Dedifferentiated amniotic fluid mesenchymal stem cell (primary cell): ENCODE measurements around the gene PLCB3.

Experiments used
- DNase-seq: peaks from one replicate; pipeline ENCODE4 v3.0.0-alpha.2; 2016; ENCODE audit errors: extremely low spot score

The PLCB3 gene

DNA sequence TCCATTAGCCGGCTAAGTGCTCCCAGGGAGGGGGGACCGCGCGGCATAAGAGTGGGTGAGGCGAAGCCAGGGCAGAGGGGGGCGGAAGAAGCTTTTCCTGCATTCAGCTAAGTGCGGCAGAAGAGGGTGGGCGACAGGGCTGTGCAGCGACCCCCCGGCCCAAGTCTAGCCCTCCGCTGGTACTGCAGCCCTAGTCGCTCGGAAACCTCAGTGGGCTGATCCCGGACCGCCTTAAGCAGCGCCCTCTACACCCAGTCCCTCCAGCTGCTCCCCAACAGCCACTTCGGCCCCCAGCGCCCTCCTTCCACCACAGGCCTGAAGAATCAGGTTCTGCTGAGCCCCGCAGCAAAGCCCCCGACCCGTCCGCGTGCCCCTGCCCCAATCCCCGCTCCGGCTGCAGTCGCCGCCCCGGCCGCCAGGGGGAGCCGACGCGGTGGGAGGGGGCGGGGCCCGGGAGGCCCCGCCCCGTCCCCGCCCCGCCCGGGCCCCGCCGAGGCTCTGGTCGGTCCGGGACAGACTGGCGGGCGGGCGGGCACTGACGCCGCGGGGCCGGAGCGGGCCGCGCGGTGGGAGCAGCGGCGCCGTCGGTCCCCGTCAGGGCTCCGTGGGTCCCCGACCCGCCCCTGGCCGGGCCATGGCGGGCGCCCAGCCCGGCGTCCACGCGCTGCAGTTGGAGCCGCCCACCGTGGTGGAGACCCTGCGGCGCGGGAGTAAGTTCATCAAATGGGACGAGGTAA, at the start of gene PLCB3:
Gene PLCB3, plus strand, starts transcription at position 515 of the 737 bp plus-strand sequence. Its CDS starts 120 bp downstream, at position 635.
- DNase-seq: peak; percentile 31

DNA sequence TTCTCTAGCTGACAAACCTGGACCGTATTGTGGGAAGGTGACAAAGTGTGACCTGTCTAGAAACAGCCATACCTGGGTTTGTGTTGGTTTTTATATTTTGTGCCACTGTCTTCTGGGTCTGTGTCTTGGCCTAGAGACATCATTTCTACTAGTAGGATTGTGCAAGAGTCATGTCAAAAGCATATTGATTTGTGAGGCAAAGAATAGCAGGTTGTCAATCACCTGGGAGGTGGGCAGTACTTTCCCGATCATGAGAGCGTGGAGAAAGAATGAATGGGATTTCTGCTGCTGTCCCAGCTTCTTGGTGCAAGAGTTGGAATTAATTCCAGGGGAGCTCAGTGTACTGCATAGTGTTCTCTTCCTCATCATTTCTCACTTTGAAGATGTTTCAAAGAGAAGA, 49.8 kb upstream of the PLCB3 start:
- no peak for DNase-seq

DNA sequence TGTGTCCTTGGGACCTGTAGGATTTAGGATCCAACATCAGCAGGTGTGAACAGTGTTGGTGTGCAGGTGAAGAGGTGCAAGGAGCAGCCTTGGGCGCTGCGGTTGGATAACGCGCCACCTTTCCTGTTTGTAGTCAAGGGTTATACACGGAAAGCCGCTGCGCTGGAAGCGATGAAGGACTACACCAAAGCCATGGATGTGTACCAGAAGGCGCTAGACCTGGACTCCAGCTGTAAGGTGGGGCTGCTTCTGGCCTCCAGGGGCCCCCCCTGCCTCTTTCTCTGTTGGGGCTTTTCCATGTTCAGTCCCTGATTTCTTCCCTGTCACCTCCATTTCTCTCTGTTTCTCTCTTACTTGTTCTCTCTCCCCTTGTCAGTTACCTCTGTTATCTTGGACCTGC, 48.3 kb upstream of the PLCB3 start:
- DNase-seq: no peak

DNA sequence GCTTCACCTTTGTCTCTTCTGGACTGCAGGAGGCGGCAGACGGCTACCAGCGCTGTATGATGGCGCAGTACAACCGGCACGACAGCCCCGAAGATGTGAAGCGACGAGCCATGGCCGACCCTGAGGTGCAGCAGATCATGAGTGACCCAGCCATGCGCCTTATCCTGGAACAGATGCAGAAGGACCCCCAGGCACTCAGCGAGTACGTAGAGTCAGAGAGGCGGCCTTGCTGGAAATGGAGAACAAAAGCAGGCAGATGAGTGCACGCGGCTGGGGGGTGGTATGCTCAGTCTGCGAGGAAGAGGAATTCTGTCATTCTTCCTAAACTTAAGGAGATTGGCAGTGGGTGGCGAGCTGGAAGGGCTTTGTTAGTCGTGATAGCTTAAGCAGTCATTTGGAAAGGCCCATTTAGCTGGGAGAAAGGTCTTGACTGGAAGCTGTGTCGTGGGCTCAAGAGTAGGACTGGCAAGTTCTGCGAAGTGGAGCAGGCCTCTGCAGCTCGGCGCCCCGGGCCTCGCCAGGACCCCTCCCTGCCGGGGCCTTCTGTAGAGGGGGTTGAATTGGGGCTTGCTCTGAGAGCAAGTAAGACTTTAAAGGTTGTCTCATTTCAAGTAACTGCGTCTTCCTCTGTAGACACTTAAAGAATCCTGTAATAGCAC, 47.8 kb upstream of the PLCB3 start:
- DNase-seq: no peak

DNA sequence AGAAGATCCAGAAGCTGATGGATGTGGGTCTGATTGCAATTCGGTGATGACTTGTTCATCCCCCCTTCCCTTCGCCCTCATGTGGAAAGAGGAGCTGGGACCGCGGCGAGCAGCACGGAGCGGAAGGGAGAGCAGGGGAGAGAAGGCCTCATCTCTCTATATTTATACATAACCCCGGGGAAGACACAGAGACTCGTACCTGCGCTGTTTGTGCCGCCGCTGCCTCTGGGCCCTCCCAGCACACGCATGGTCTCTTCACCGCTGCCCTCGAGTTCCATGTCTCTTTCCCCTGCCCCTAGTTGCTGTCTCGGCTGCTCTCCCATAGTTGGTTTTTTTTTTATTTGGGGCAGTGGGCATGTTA, 47.3 kb upstream of the PLCB3 start:
- no peak for DNase-seq

DNA sequence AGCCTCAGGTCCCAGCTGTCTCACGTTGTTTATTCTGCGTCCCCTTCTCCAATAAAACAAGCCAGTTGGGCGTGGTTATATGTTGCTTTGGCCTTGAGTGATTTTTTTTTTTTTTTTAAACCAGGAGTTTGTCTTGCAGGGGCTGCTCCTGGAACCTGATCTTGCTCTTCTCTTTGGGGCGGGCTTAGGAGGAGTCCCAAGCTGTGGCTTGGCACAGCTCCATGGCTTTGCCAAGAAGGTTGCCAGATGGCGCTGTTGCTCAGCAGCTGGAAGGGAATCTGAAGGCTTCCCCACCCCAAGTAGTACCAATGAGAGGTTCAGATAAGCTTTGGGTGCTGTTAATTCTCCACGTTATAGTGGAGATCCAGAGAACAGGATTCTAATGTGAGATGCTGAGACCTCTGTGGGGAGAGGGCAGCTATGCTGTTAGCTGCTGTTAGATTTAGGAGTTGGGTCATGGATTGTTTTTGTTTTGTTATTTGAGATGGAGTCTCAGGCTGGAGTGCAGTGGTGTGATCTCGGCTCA, 46.8 kb upstream of the PLCB3 start:
- peak; percentile 91 for DNase-seq

DNA sequence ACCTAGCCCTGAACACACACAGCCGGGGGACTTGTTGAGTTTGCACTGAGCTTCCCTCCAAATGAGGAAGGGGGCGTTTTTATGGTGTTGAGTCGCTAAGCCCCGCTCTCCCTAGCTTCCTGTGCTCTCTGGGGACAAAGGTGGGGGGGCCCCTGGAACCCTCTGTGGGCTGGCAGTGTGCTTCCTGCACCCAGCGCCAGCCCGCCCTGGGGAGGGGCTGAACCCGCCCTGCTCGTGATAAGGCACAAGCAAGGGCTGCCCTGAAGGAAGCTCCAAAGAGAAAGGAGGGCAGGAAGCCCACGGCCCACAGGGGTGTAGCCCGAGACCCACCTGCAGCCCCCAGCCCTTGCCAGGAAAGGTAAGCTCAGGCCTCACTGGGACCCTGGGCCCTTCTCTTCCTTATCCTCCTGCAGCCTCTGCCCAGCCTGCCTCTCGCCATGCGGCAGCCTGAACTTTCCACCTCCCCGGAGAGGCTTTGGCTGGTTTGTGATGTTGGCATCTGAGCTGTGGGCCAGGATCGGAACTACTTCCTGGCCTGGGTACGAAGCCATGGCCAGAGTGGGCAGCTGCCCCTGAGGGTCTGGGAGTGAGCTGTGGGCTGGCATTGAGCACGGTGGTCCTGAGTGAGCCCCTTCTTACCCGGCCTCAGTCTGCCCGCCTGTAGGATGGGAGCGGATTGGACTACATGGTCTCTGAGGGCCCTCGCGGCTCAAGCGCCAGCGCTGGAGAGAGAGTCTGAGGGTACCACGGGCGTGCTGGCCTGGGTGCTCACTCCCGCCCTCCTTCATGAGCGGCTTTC, 44.7 kb upstream of the PLCB3 start, which contains the start of gene FERMT3:
Gene FERMT3, plus strand, starts transcription at position 265 of the 799 bp plus-strand sequence. CDS start 644 bp downstream, outside the sequence.
- no peak for DNase-seq

DNA sequence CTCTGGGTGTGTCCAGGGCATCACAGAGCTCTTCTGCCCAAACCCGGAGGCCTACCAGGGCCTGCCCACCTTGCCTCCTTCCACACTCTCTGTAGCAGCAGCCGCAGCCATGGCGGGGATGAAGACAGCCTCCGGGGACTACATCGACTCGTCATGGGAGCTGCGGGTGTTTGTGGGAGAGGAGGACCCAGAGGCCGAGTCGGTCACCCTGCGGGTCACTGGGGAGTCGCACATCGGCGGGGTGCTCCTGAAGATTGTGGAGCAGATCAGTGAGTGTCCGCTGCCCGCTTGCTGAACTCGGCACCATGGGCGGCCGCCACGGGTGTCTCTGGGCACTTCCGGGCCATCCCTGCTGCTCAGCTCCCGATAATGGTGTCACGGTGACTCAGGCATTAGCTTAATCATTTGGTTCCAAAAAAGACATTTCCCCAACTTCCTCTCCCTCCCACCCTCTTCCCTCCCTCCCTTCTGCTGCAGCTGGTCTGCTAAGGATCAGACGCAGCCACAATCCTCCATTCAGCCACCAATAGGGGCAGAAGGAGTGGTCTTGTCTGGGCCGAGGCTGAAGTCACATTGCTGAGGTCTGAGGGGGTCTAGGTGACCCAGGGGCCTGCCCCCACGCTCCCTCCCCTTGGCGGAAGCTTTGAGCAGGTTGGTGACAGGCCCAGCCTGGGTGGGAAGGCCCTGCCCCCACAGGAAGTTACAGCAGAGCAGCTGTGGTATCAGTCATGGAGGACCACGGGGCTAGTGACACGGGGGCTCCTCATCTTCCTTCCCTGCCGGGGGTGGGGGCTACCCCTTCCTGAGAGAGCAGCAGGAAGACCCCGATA, 43.9 kb upstream of the PLCB3 start:
- DNase-seq: no peak

DNA sequence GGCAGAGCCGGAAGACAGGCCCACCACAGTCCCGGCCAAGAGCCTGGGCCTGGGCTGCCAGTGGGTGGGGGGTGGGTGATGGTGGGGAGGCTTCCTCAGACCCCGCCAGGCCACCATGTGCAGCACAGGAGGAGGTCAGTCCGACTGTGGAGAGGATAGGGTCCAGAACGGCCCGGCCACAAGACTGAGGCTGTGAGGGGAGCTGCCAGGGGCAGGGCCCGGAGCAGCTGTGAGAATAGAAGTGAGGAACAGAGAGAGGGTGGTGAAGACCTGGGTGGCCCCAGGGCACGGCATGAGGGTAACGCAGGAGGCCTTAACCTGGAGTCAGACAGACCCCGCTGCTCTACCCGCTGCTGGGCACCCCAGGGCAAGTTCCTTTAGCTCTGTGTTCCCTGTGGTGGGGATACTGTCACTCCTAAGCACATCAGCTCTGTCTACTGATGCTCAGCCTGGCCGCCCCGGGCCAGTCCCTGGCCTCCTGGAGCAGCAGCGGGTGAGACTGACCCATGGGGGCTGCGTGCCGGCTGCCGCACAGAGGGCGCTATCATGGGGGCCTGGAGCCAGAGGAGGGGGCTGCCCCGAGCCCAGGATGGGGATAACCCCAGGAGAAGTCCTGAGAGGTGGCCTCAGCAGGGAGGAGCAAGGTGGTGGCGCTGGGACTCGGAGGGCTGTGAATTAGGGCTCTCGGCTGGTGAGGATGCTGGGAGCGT, 43.1 kb upstream of the PLCB3 start:
- DNase-seq: no peak

DNA sequence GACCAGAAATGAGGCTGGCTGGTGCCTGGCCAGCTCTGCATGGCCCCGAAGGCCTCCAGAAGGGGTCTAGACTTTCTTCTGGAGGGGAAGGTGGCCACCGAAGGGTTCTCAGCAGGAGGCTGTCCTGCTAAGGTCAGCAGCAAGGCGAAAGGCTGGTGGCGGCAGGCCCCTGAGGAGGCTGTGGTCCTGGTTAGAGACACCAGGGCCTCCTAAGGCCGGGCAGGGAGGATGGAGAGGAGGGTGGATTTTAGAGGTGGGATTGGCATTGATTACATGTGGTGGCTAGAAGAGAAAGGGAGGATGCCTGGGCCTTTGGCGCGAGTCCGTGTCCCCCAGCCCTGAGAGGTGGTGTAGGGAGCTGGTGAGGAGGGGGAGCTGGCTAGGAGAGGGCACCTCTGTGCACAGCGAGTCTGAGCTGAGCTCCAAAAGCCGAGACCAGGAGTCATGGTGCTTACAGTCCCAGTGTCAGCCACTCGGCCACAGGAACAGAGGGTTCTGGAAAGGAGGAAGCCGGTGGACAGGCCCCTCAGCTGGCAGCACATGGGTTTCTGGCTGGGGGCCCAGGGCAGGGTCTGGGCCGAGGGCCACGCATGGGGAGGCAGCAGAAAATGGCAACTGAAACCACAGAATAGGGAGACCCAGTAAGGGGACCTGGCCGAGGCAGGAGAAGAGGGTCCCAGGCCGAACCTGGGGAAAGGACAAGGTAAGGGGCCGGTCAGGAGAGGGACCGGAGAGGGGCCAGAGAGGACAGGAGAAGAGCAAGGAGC, 42.4 kb upstream of the PLCB3 start:
- no peak for DNase-seq

DNA sequence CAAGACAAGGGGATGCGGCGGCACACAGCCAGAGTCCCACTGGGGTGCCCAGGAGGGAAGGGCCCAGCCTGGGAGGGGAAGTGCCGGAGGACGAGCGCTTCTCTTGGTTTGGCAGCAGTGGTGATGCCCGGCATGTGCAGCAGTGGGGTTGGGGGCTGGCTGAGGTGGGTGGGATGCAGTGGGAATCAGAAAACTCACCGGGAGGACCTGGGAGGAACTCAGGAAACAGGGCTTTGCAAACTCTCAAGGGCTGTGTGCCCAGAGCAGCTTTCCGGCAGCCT, 41.8 kb upstream of the PLCB3 start:
- DNase-seq: no peak

DNA sequence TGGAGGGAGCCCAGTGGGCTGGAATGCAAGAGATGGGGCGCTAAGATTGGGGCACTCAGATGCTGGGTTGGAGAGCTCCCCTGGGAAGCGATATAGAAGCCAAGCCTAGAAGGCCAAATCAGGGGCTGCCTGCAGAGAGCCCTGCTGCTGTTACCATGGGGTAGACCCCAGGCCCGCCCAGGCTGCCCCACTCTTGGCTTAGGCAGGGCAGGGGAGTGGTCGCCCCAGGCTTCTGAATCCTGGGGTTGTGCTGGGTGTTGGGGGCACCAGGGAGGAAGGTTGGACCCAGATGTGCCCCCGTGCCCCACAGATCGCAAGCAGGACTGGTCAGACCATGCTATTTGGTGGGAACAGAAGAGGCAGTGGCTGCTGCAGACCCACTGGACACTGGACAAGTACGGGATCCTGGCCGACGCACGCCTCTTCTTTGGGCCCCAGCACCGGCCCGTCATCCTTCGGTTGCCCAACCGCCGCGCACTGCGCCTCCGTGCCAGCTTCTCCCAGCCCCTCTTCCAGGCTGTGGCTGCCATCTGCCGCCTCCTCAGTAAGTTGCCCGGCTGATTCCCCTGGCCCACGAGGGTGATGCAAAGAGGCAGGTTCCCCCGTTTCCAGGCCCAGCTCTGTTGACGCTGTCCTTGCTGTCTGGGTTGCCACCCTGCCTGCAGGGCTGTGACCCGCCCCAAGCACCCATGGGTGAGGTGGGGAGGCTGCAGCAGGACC, 40.9 kb upstream of the PLCB3 start:
- no peak for DNase-seq

DNA sequence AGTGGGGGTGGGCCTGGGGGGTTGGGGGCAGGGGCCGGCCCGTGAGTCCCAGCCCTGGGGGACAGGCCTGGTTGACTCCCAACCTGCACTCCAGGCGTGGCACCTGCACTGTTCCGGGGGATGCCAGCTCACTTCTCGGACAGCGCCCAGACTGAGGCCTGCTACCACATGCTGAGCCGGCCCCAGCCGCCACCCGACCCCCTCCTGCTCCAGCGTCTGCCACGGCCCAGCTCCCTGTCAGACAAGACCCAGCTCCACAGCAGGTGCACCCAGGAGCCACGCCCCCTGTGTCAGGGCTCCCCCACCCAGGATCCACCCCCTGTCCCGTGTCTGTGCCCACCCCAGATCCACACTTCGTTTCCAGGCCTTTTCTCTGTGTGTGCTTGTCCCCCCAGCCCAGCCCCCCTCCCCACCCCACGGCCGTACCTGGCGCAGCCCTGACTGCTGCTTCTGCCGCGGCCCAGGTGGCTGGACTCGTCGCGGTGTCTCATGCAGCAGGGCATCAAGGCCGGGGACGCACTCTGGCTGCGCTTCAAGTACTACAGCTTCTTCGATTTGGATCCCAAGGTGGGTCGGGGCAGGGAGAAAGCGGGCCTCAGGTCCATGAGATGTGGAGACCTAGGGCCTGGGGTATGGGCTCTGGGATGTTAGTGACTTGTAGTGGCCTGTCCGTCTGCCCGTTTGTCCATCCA, 40.0 kb upstream of the PLCB3 start:
- no peak for DNase-seq

DNA sequence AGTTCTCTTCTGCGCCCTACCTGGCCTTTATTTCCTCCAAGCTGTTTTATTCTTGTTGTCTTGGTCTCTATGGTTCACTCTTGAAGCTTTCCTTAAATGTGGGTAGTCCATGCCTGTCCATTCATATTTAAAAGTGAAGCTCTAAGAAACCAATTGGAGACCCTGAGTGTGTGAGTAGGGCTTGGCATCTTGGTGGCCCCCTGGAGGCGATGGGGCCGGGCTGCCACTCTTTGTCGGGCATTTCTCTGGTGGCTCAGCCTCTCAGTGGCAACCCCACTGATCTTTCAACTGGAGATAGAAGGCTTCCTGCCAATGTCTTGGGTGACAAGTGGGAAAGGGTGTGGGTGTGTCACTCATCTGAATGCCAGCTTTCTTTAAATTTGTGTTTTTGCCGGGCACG, 34.5 kb upstream of the PLCB3 start:
- no peak for DNase-seq

DNA sequence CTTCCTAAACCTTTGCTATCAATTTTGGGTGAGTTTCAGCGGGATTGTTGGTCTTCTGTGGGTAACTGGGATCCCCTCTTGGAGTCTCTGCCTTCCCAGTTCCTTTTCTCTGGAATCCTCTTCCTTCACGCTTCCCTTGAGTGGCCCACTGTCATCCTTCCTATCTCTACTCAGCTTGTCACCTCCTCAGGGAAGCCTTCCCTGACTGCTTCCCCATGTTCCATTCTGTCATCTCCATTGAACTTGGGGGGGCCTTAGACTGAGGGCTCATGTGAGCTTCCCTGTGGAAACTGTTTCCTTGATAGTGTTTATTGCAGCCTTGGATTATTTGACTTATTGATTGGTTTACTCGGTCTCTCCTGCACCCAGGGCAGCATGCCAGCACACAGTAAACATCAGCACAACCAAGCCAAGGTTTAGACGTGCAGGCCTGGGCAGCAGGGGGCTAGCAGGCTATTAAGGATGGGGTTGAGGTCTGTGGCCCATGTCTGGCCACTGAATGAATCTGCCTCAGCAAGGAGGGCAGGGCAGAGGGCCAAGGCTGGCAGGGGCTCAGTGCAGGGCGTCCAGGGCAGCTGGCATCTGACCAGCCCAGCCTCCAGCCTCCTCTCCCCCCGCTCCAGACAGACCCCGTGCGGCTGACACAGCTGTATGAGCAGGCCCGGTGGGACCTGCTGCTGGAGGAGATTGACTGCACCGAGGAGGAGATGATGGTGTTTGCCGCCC, 32.5 kb upstream of the PLCB3 start:
- no peak for DNase-seq

DNA sequence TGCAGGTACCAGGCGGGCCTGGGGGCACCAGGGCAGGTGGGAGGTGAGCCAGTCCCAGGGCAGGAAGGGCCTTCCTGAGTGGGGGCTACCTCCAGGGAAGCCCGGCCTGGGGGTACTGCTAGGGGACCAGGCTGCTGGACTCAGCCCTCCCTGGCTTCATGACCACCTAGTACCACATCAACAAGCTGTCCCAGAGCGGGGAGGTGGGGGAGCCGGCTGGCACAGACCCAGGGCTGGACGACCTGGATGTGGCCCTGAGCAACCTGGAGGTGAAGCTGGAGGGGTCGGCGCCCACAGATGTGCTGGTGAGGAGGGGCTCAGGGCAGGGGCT, 32.0 kb upstream of the PLCB3 start:
- no peak for DNase-seq

DNA sequence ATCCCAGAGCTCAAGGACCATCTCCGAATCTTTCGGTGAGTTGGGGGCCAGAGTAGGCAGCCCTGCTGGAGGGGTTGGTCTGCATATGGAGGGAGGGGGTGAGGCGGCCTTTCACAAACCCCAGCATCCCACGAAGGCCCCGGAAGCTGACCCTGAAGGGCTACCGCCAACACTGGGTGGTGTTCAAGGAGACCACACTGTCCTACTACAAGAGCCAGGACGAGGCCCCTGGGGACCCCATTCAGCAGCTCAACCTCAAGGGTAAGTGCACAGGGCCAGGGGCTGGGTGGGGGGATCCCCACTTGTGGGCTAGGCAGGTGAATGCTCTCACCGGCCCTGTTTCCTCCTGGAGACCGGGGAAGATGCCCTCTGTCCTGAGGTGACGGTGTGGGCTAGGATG, 31.6 kb upstream of the PLCB3 start:
- no peak for DNase-seq

DNA sequence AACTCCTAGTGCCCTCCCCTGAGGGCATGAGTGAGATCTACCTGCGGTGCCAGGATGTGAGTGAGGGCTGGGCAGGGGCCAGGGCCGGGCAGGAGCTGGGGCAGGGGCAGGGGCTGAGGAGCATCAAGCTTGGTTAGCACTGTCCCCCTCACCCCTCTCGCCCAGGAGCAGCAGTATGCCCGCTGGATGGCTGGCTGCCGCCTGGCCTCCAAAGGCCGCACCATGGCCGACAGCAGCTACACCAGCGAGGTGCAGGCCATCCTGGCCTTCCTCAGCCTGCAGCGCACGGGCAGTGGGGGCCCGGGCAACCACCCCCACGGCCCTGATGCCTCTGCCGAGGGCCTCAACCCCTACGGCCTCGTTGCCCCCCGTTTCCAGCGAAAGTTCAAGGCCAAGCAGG, 31.1 kb upstream of the PLCB3 start:
- DNase-seq: no peak

DNA sequence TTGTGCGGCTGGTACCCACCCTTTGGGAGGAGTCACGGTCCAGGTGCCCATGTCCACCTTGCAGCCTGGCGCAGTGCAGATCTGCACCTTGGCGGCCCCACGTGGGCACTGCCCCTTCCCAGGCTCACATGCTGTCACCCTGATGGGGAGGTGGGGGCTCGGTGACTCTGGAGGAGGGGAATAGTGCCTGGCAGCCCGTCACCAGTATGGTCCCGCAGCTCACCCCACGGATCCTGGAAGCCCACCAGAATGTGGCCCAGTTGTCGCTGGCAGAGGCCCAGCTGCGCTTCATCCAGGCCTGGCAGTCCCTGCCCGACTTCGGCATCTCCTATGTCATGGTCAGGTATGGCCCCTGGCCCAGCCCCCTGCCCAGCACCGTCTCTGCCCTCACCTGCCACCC, 30.5 kb upstream of the PLCB3 start:
- DNase-seq: no peak
